SK-N-SH (cell line): Measurements from ENCODE around the gene TFAP2E. TPM values are rescaled to one million over a fixed set of nuclear protein-coding genes. Genes with fewer than 3 reads are reported as not detected.

ENCODE experiments used
- CTCF ChIA-PET: fragments of 300-600, 350-600 bp; formaldehyde crosslinking; extraction: SDS; loops from one replicate; lab custom pipeline; 2021; lab: Yijun Ruan, JAX
- POLR2A ChIA-PET: fragments of 350-600 bp; sonication (Branson Sonifier 250); formaldehyde crosslinking; extraction: SDS; loops from one replicate; lab custom pipeline; 2020; ENCODE audit warnings: antibody characterized with exemption, inconsistent platforms; lab: Yijun Ruan, JAX
- DNase-seq: peaks from one replicate; pipeline ENCODE4 v3.0.0; 2012
- H2AFZ ChIP-seq: fragments of 200-600 bp; sonication (generic); 2 replicates; pipeline ENCODE4 v1.8.1; 2016; ENCODE audit warnings: antibody characterized with exemption, mild to moderate bottlenecking, low read depth
- H3F3A ChIP-seq: fragments of 200-600 bp; sonication (generic); replicated peaks from 2 replicates; pipeline ENCODE3; 2016; ENCODE audit warnings: antibody characterized with exemption, mild to moderate bottlenecking; ENCODE audit not compliant: insufficient read depth
- H3K27ac ChIP-seq, 2 experiments: fragments of 200-500 bp in 1 of 2; fragments of 200-600 bp in 1 of 2; sonication (Bioruptor generic) in 1 of 2; sonication (generic), shearing (Covaris generic) in 1 of 2; 2 replicates each; pipeline versions ENCODE4 v1.5.1 to v1.6.1; 2014 to 2016; ENCODE audit warnings: low read depth in 2 of 2, inconsistent platforms in 1 of 2, low read length in 1 of 2, mild to moderate bottlenecking in 1 of 2, mixed read lengths in 1 of 2
- H3K27me3 ChIP-seq: fragments of 200-600 bp; sonication (generic), shearing (Covaris generic); 2 replicates; pipeline ENCODE4 v1.6.1; 2016; ENCODE audit warnings: mixed run types; ENCODE audit not compliant: insufficient read depth
- H3K36me3 ChIP-seq, 2 experiments: fragments of 200-500 bp in 1 of 2; fragments of 200-600 bp in 1 of 2; sonication (Bioruptor generic) in 1 of 2; sonication (generic) in 1 of 2; replicated peaks in 1 of 2; 2 replicates each; pipeline versions ENCODE3 to v1.5.1; 2014 to 2016; ENCODE audit warnings: low read length in 1 of 2, mild to moderate bottlenecking in 1 of 2; ENCODE audit not compliant: insufficient read depth in 2 of 2, control insufficient read depth in 1 of 2
- H3K4me1 ChIP-seq, 2 experiments: fragments of 200-500 bp in 1 of 2; fragments of 200-600 bp in 1 of 2; sonication (Bioruptor generic) in 1 of 2; sonication (generic), shearing (Covaris generic) in 1 of 2; 2 replicates each; pipeline versions ENCODE4 v1.5.1 to v1.6.1; 2014 to 2016; ENCODE audit warnings: low read depth in 1 of 2, low read length in 1 of 2, mixed run types in 1 of 2; ENCODE audit not compliant: insufficient read depth in 2 of 2, control insufficient read depth in 1 of 2
- H3K4me2 ChIP-seq: fragments of 200-600 bp; sonication (generic), shearing (Covaris generic); 2 replicates; pipeline ENCODE4 v1.6.1; 2017; ENCODE audit warnings: mixed run types
- H3K4me3 ChIP-seq, 2 experiments: fragments of 200-500 bp in 1 of 2; fragments of 200-600 bp in 1 of 2; sonication (Bioruptor generic) in 1 of 2; sonication (generic), shearing (Covaris generic) in 1 of 2; 2 replicates each; pipeline versions ENCODE4 v1.5.1 to v1.8.1; 2014 to 2016; ENCODE audit warnings: low read depth in 2 of 2, inconsistent platforms in 1 of 2, low read length in 1 of 2, mild to moderate bottlenecking in 1 of 2, mixed read lengths in 1 of 2, moderate library complexity in 1 of 2
- H3K79me2 ChIP-seq: fragments of 200-600 bp; sonication (generic); 2 replicates; pipeline ENCODE4 v1.8.1; 2017; ENCODE audit warnings: mild to moderate bottlenecking; ENCODE audit not compliant: insufficient read depth
- H3K9ac ChIP-seq: fragments of 200-600 bp; sonication (generic); 2 replicates; pipeline ENCODE4 v1.6.1; 2017; ENCODE audit warnings: mixed run types
- H3K9me2 ChIP-seq: fragments of 200-600 bp; sonication (generic); 2 replicates; pipeline ENCODE4 v1.6.1; 2017; ENCODE audit warnings: mixed run types
- H3K9me3 ChIP-seq: fragments of 200-600 bp; sonication (generic); 2 replicates; pipeline ENCODE4 v1.6.1; 2017; ENCODE audit warnings: mixed run types, mild to moderate bottlenecking, moderate library complexity
- H4K20me1 ChIP-seq: fragments of 200-600 bp; sonication (generic); 2 replicates; pipeline ENCODE4 v1.6.1; 2017; ENCODE audit warnings: mild to moderate bottlenecking, mixed run types; ENCODE audit not compliant: insufficient read depth
- CHD2 ChIP-seq: fragments of 150-350 bp; IDR thresholded peaks from 2 replicates; pipeline ENCODE4 v1.6.1; 2018; ENCODE audit warnings: low read length; ENCODE audit not compliant: partially characterized antibody
- CTCF ChIP-seq: fragments of 200-600 bp; sonication (generic); IDR thresholded peaks from 2 replicates; pipeline ENCODE4 v1.6.1; 2017; ENCODE audit warnings: antibody characterized with exemption, mild to moderate bottlenecking, moderate library complexity
- EP300 ChIP-seq, 2 experiments: IDR thresholded peaks; 2 replicates each; pipeline versions ENCODE4 v1.4.0 to v1.6.1; 2012; ENCODE audit warnings: borderline replicate concordance in 1 of 2, low read depth in 1 of 2, low read length in 1 of 2
- FOSL2 ChIP-seq: IDR thresholded peaks from 2 replicates; pipeline ENCODE4 v1.4.0; 2012; ENCODE audit warnings: low read depth, mild to moderate bottlenecking, moderate library complexity, borderline replicate concordance
- FOXJ3 ChIP-seq: sonication (generic); formaldehyde crosslinking; IDR thresholded peaks from 2 replicates; pipeline ENCODE4 v1.5.1; 2020; ENCODE audit warnings: mild to moderate bottlenecking, missing genetic modification reagents
- FOXM1 ChIP-seq: IDR thresholded peaks from 2 replicates; pipeline ENCODE4 v1.4.0; 2012; ENCODE audit warnings: low read depth, mild to moderate bottlenecking
- GATA2 ChIP-seq: sonication (generic); formaldehyde crosslinking; IDR thresholded peaks from 2 replicates; pipeline ENCODE4 v1.5.0; 2020; ENCODE audit warnings: mild to moderate bottlenecking, missing genetic modification reagents
- MAX ChIP-seq: IDR thresholded peaks from 2 replicates; pipeline ENCODE4 v1.4.0; 2012; ENCODE audit warnings: low read depth
- MEF2A ChIP-seq: IDR thresholded peaks from 2 replicates; pipeline ENCODE4 v1.4.0; 2012; ENCODE audit warnings: low read depth, borderline replicate concordance
- MXI1 ChIP-seq: IDR thresholded peaks from 2 replicates; pipeline ENCODE4 v1.6.1; 2012; ENCODE audit warnings: mild to moderate bottlenecking, low read depth, low read length, improper control_type of control experiment
- NRF1 ChIP-seq: IDR thresholded peaks from 2 replicates; pipeline ENCODE4 v1.6.1; 2012; ENCODE audit warnings: low read depth, mild to moderate bottlenecking, low read length
- POLR2AphosphoS5 ChIP-seq: IDR thresholded peaks from 2 replicates; pipeline ENCODE4 v1.6.1; 2012; ENCODE audit warnings: low read depth, low read length
- RFX5 ChIP-seq: IDR thresholded peaks from 2 replicates; pipeline ENCODE4 v1.6.1; 2012; ENCODE audit warnings: mild to moderate bottlenecking, improper control_type of control experiment, low read length
- TAF1 ChIP-seq: IDR thresholded peaks from 2 replicates; pipeline ENCODE4 v1.6.1; 2012; ENCODE audit warnings: low read depth, mild to moderate bottlenecking, low read length, moderate library complexity, borderline replicate concordance
- TEAD4 ChIP-seq: IDR thresholded peaks from 2 replicates; pipeline ENCODE4 v1.4.0; 2012; ENCODE audit warnings: mild to moderate bottlenecking, borderline replicate concordance; ENCODE audit not compliant: insufficient read depth
- YY1 ChIP-seq: IDR thresholded peaks from 2 replicates; pipeline ENCODE4 v1.4.0; 2012; ENCODE audit warnings: low read depth, mild to moderate bottlenecking
- WGBS: methylation state at CpG from one replicate; pipeline ENCODE4 v1.1.6; 2017; ENCODE audit warnings: low lambda C conversion rate; 5-methylcytosine and 5-hydroxymethylcytosine counted together
- polyA plus RNA-seq, 3 experiments: library from polyadenylated mRNA; depleted of rRNA; stranded (reverse); fragments of >200 nt; gene quantifications; 2 replicates each; pipeline ENCODE4 v1.2.3, GENCODE V29; 2012
- TF ChIP-seq, protein P1 (sequence below): IDR thresholded peaks from 2 replicates; pipeline ENCODE4 v1.6.1; 2012; ENCODE audit warnings: mild to moderate bottlenecking, low read depth, low read length, moderate library complexity
- TF ChIP-seq, protein P2 (sequence below): IDR thresholded peaks from 2 replicates; pipeline ENCODE4; 2012
- TF ChIP-seq, protein P3 (sequence below): fragments of 150-350 bp; IDR thresholded peaks from 2 replicates; pipeline ENCODE4 v1.6.1; 2016; ENCODE audit warnings: mild to moderate bottlenecking, low read depth, low read length

Gene TFAP2E
- polyA plus RNA-seq, 1 of the 3 experiments (the other 2 are of a cell fraction), result 0.59 TPM

DNA sequence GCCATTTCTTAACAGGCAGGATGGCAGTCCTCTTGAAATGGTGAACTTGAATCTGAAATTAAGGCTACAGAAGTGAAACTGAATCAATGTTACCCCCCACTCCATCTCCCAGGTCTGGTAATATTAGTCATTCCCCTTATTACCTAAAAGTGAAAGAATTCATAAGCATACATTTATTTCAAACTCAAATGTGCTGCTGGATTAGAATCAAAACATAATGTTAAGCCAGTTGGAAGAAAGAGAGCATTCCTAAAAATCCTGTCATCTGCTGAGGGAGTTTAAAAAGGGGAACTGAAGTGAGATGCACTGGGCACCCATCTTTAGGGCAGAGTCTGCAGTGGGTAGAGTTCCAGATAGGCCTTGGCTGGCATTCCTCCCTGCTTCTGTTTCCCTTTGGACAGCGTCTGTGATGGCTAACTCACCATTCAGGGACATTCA lies 33.3 kb upstream of the TFAP2E start (continued):
- TF ChIP-seq, protein P1, sequence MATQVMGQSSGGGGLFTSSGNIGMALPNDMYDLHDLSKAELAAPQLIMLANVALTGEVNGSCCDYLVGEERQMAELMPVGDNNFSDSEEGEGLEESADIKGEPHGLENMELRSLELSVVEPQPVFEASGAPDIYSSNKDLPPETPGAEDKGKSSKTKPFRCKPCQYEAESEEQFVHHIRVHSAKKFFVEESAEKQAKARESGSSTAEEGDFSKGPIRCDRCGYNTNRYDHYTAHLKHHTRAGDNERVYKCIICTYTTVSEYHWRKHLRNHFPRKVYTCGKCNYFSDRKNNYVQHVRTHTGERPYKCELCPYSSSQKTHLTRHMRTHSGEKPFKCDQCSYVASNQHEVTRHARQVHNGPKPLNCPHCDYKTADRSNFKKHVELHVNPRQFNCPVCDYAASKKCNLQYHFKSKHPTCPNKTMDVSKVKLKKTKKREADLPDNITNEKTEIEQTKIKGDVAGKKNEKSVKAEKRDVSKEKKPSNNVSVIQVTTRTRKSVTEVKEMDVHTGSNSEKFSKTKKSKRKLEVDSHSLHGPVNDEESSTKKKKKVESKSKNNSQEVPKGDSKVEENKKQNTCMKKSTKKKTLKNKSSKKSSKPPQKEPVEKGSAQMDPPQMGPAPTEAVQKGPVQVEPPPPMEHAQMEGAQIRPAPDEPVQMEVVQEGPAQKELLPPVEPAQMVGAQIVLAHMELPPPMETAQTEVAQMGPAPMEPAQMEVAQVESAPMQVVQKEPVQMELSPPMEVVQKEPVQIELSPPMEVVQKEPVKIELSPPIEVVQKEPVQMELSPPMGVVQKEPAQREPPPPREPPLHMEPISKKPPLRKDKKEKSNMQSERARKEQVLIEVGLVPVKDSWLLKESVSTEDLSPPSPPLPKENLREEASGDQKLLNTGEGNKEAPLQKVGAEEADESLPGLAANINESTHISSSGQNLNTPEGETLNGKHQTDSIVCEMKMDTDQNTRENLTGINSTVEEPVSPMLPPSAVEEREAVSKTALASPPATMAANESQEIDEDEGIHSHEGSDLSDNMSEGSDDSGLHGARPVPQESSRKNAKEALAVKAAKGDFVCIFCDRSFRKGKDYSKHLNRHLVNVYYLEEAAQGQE, result peak; percentile 78
- TF ChIP-seq MXI1 (no peak), YY1 (no peak), POLR2AphosphoS5 (no peak), RFX5 (no peak), TAF1 (no peak), EP300 (IDR thresholded peaks at IDR 0.05; ENCODE audit: borderline replicate concordance in 1 of 2, low read depth in 1 of 2, low read length in 1 of 2) (0 out of 4 replicates have a peak, but pooled peaks of 1 of the 2 experiments have one; percentile 11), CHD2 (no peak), CTCF (no peak), MAX (0 out of 2 replicates have a peak, but pooled peaks have one; percentile 11), FOSL2 (peak; percentile 43; the same call in 1 of the 2 replicates)
- TF ChIP-seq, protein P2, sequence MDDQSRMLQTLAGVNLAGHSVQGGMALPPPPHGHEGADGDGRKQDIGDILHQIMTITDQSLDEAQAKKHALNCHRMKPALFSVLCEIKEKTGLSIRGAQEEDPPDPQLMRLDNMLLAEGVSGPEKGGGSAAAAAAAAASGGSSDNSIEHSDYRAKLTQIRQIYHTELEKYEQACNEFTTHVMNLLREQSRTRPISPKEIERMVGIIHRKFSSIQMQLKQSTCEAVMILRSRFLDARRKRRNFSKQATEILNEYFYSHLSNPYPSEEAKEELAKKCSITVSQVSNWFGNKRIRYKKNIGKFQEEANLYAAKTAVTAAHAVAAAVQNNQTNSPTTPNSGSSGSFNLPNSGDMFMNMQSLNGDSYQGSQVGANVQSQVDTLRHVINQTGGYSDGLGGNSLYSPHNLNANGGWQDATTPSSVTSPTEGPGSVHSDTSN, result no peak

DNA sequence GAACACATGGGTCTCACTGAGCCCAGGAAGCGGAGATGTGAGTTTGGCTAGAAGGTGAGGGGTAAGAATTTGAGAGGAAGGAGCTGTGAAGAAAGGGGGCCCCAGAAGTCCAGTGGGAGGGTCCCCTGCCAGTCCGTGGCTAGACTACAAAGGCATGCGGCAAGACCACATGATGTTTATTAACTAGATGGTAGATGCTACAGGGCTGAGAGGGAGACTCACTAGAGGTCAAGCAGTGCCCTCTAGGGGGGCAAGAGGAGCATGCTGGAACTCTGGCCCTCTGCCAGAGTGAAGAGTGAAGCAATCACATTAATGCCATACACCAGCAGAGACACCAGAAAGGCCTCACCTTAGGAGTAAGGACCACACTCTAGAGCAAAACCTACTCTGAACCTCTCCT lies 28.1 kb upstream of the TFAP2E start:
- H4K20me1 ChIP-seq, result peaks cover 9% of the 10 kb centered on the region; the same call in 1 of the 2 replicates
- peaks cover 84% of the 10 kb centered on the region for H3K79me2 ChIP-seq
- no peaks in the 10 kb centered on the region for H3K9me3 ChIP-seq
- no peak overlapping the region for H3K27ac ChIP-seq
- POLR2A ChIA-PET, result no interaction called here
- H3F3A ChIP-seq, result peaks cover 11% of the 10 kb centered on the region
- H2AFZ ChIP-seq, result no peak overlapping the region
- H3K36me3 ChIP-seq, result peaks cover 32 to 37% of the 10 kb centered on the region in 2 experiments
- no peaks in the 10 kb centered on the region for H3K9me2 ChIP-seq
- peak; percentile 58 for DNase-seq
- no peak overlapping the region for H3K4me3 ChIP-seq
- no peak overlapping the region for H3K4me2 ChIP-seq
- H3K4me1 ChIP-seq, result peaks cover 11 to 18% of the 10 kb centered on the region in 2 experiments; a peak in 3 of 4 replicates
- CTCF ChIA-PET, result interaction anchor here (0.7 to 2.4 kb wide), 6 partner anchors 9 to 181 kb away, joined by 3 to 31 read pairs (median 4); no protein-coding TSS in a partner anchor
- H3K9ac ChIP-seq, result no peak overlapping the region
- 86% methylated on average over 3 of the region's 3 CpGs for WGBS
- H3K27me3 ChIP-seq, result no peaks in the 10 kb centered on the region
- no peak for TF ChIP-seq NRF1
- no peak for TF ChIP-seq TEAD4
- TF ChIP-seq FOXJ3, result no peak
- TF ChIP-seq GATA2 (CRISPR knock-in tag), result no peak
- TF ChIP-seq, protein P1, result no peak
- TF ChIP-seq, protein P3, sequence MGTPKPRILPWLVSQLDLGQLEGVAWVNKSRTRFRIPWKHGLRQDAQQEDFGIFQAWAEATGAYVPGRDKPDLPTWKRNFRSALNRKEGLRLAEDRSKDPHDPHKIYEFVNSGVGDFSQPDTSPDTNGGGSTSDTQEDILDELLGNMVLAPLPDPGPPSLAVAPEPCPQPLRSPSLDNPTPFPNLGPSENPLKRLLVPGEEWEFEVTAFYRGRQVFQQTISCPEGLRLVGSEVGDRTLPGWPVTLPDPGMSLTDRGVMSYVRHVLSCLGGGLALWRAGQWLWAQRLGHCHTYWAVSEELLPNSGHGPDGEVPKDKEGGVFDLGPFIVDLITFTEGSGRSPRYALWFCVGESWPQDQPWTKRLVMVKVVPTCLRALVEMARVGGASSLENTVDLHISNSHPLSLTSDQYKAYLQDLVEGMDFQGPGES, result no peak
- TF ChIP-seq MEF2A, result no peak
- TF ChIP-seq EP300 (IDR thresholded peaks at IDR 0.05; ENCODE audit: borderline replicate concordance in 1 of 2, low read depth in 1 of 2, low read length in 1 of 2), result no peak
- TF ChIP-seq FOXM1, result no peak
- TF ChIP-seq FOSL2, result no peak
